Measurements from ENCODE around the gene RAD21L1. TPM values are rescaled to one million over a fixed set of nuclear protein-coding genes. Genes with fewer than 3 reads are reported as not detected.
"Not testable (repeated sequence)": the region's sequence is repeated elsewhere in the genome, so short reads cannot be mapped to it uniquely, and the experiment has no call there.

RAD21L1 gene
- total and polyA plus RNA-seq, 4 donors: 0.02 to 0.23 TPM; not detected in 2

GRCh38 chr20:1214838-1215261, 11.0 kb upstream of the RAD21L1 start:
- 76 to 88% methylated on average over 4 of the region's 4 CpGs for WGBS, 2 donors
- no peak overlapping the region for H3K4me3 ChIP-seq
- H3K9ac ChIP-seq (ENCODE audit: insufficient read depth in 1 of 2, low read length in 2 of 2): no peak overlapping the region
- DNase-seq (no peak), ATAC-seq (ENCODE audit: insufficient read depth, low FRiP score) (no peak)
- peaks cover 0 to 4% (median 0%) of the 10 kb centered on the region in 5 donors for H3K4me1 ChIP-seq (ENCODE audit: control insufficient read depth in 5 of 5, insufficient read depth in 5 of 5, low read length in 5 of 5)
- H3K27ac ChIP-seq (ENCODE audit: low read depth in 1 of 2, low read length in 1 of 2): no peak overlapping the region
- H3K9me3 ChIP-seq (ENCODE audit: control insufficient read depth in 4 of 4, insufficient read depth in 3 of 4, low read length in 3 of 4): no peaks in the 10 kb centered on the region
- peaks cover 0 to 7% (median 5%) of the 10 kb centered on the region in 3 donors for H3K27me3 ChIP-seq (ENCODE audit: control insufficient read depth in 3 of 3, insufficient read depth in 3 of 3, low read length in 2 of 3)
- H3K36me3 ChIP-seq (ENCODE audit: control insufficient read depth in 4 of 4, insufficient read depth in 4 of 4, low read length in 4 of 4): no peaks in the 10 kb centered on the region
- no peak for TF ChIP-seq CTCF (IDR thresholded peaks at IDR 0.05; ENCODE audit: control extremely low read depth, extremely low read depth)

GRCh38 chr20:1215386-1216170, 10.3 kb upstream of the RAD21L1 start:
- no peak for TF ChIP-seq CTCF (IDR thresholded peaks at IDR 0.05; ENCODE audit: control extremely low read depth, extremely low read depth)
- peaks cover 0 to 7% (median 5%) of the 10 kb centered on the region in 3 donors for H3K27me3 ChIP-seq (ENCODE audit: control insufficient read depth in 3 of 3, insufficient read depth in 3 of 3, low read length in 2 of 3)
- no peak overlapping the region for H3K9ac ChIP-seq (ENCODE audit: insufficient read depth in 1 of 2, low read length in 2 of 2)
- H3K27ac ChIP-seq (ENCODE audit: low read depth in 1 of 2, low read length in 1 of 2): no peak overlapping the region
- H3K36me3 ChIP-seq (ENCODE audit: control insufficient read depth in 4 of 4, insufficient read depth in 4 of 4, low read length in 4 of 4): no peaks in the 10 kb centered on the region
- ATAC-seq (ENCODE audit: insufficient read depth, low FRiP score) (no peak), DNase-seq (no peak)
- H3K4me1 ChIP-seq (ENCODE audit: control insufficient read depth in 5 of 5, insufficient read depth in 5 of 5, low read length in 5 of 5): peaks cover 0 to 4% (median 0%) of the 10 kb centered on the region in 5 donors
- 56 to 69% methylated on average over 11 of the region's 11 CpGs for WGBS, 2 donors
- no peak overlapping the region for H3K4me3 ChIP-seq
- no peaks in the 10 kb centered on the region for H3K9me3 ChIP-seq (ENCODE audit: control insufficient read depth in 4 of 4, insufficient read depth in 3 of 4, low read length in 3 of 4)

GRCh38 chr20:1216527-1217427, 9.1 kb upstream of the RAD21L1 start:
- H3K9me3 ChIP-seq (ENCODE audit: control insufficient read depth in 4 of 4, insufficient read depth in 3 of 4, low read length in 3 of 4); ATAC-seq (ENCODE audit: insufficient read depth, low FRiP score); H3K36me3 ChIP-seq (ENCODE audit: control insufficient read depth in 4 of 4, insufficient read depth in 4 of 4, low read length in 4 of 4); H3K4me3 ChIP-seq; H3K27me3 ChIP-seq (ENCODE audit: control insufficient read depth in 3 of 3, insufficient read depth in 3 of 3, low read length in 2 of 3); H3K27ac ChIP-seq (ENCODE audit: low read depth in 1 of 2, low read length in 1 of 2); H3K4me1 ChIP-seq (ENCODE audit: control insufficient read depth in 5 of 5, insufficient read depth in 5 of 5, low read length in 5 of 5); H3K9ac ChIP-seq (ENCODE audit: insufficient read depth in 1 of 2, low read length in 2 of 2); DNase-seq: not testable (repeated sequence)
- 76 to 86% methylated on average over 19 of the region's 19 CpGs for WGBS, 2 donors

GRCh38 chr20:1222750-1223149, 3.1 kb upstream of the RAD21L1 start:
- not testable (repeated sequence) for H3K36me3 ChIP-seq (ENCODE audit: control insufficient read depth in 4 of 4, insufficient read depth in 4 of 4, low read length in 4 of 4); H3K27ac ChIP-seq (ENCODE audit: low read depth in 1 of 2, low read length in 1 of 2); H3K4me3 ChIP-seq; DNase-seq; H3K9ac ChIP-seq (ENCODE audit: insufficient read depth in 1 of 2, low read length in 2 of 2); ATAC-seq (ENCODE audit: insufficient read depth, low FRiP score); H3K9me3 ChIP-seq (ENCODE audit: control insufficient read depth in 4 of 4, insufficient read depth in 3 of 4, low read length in 3 of 4); H3K4me1 ChIP-seq (ENCODE audit: control insufficient read depth in 5 of 5, insufficient read depth in 5 of 5, low read length in 5 of 5)
- H3K27me3 ChIP-seq (ENCODE audit: control insufficient read depth in 3 of 3, insufficient read depth in 3 of 3, low read length in 2 of 3): peaks cover 0 to 11% (median 8%) of the 10 kb centered on the region in 3 donors
- WGBS, 2 donors: 82 to 89% methylated on average over 4 of the region's 4 CpGs

All from lung (tissue), 12 donors.